Measurements from ENCODE around the gene ADGRD1. TPM values are rescaled to one million over a fixed set of nuclear protein-coding genes. Genes with fewer than 3 reads are reported as not detected.

The ADGRD1 gene
- total and polyA plus RNA-seq, 8 donors, result 25.6 to 167 (median 33.4) TPM

DNA sequence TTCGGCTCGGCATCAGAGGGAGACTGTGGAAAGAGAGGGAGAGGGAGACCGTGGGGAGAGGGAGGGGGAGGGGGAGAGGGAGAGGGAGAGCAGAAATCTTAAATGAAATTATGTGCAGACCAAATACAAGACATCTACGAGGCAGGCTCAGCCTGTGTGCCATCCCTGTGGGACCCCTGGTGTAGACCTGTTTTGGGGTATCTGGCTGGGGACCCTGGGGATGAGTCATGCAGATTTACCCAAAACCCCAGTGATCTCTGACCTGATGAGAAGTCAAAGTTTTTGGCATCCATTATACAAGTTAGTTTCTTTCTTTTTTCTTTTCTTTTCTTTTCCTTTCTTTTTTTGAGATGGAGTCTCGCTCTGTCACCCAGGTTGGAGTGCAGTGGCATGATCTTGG, 44.4 kb downstream of the ADGRD1 start:
- H3K4me1 ChIP-seq, result peaks cover 0 to 6% of the 10 kb centered on the region in 2 donors
- DNase-seq (no peak), ATAC-seq (no peak)
- H3K36me3 ChIP-seq, result peaks cover 0 to 3% of the 10 kb centered on the region in 2 donors
- H3K4me3 ChIP-seq, result no peak overlapping the region
- H3K27me3 ChIP-seq, result no peaks in the 10 kb centered on the region
- intact Hi-C loops (cut with DNase I), result no loop called here
- no peaks in the 10 kb centered on the region for H3K9me3 ChIP-seq
- TF ChIP-seq, protein P1, sequence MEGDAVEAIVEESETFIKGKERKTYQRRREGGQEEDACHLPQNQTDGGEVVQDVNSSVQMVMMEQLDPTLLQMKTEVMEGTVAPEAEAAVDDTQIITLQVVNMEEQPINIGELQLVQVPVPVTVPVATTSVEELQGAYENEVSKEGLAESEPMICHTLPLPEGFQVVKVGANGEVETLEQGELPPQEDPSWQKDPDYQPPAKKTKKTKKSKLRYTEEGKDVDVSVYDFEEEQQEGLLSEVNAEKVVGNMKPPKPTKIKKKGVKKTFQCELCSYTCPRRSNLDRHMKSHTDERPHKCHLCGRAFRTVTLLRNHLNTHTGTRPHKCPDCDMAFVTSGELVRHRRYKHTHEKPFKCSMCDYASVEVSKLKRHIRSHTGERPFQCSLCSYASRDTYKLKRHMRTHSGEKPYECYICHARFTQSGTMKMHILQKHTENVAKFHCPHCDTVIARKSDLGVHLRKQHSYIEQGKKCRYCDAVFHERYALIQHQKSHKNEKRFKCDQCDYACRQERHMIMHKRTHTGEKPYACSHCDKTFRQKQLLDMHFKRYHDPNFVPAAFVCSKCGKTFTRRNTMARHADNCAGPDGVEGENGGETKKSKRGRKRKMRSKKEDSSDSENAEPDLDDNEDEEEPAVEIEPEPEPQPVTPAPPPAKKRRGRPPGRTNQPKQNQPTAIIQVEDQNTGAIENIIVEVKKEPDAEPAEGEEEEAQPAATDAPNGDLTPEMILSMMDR (IDR thresholded peaks at IDR 0.05), result no peak
- H3K27ac ChIP-seq, result no peak overlapping the region

DNA sequence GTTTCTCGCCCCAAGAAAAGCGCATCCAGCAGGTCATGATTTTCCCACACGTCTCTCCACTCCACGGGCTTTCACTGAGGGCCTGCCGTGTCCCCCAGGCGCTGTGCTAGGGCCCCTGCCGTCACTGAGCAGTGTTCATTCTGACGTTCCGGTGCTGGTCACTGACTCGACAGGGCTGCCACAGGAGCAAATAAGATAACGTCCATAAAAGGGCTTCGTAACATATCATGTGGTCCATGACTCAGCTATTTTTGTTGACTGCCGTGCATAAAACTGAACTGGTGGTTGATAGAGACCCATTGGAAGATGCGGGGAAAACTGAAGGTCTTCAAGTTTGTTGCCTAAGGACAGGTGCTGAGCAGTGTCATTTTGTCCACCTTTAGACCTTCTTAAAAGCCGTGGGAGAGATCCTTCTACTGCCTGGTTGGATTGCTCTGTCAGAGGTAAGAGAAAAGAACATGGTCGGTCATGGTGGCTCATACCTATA, 46.3 kb downstream of the ADGRD1 start:
- ATAC-seq, result no peak
- Histone ChIP-seq H3K4me3 (no peak overlapping the region), H3K9me3 (no peaks in the 10 kb centered on the region), H3K4me1 (peaks cover 0 to 6% of the 10 kb centered on the region in 2 donors), H3K27ac (no peak overlapping the region), H3K36me3 (peaks cover 0 to 3% of the 10 kb centered on the region in 2 donors), H3K27me3 (no peaks in the 10 kb centered on the region)
- TF ChIP-seq, protein P1 (IDR thresholded peaks at IDR 0.05), result no peak
- intact Hi-C loops (cut with DNase I), result no loop called here
- DNase-seq, result peak in 1 of 4 donors; percentile 39

DNA sequence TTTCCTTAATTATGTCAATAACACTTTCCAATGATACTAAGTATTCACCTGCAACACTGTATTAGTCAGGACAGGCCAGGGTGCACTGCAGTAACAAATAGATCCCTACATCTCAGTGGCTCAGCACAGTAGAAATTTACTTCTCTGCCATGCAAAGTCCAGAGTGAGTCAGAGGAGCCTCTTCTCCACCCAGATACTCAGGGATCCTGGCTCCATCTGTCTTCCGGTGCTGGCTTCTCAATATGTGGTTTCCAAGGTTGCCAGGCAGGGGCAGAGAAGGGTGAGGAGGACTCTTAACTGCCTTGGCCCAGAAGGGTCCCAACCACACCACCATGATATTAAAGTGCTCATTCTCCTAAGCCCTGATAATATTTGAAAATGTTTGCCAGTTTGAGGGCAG, 47.8 kb downstream of the ADGRD1 start:
- Histone ChIP-seq H3K4me1 (peaks cover 0 to 6% of the 10 kb centered on the region in 2 donors), H3K36me3 (peaks cover 0 to 13% of the 10 kb centered on the region in 2 donors), H3K27ac (peak overlapping the region in 1 of 2 donors; percentile 33), H3K27me3 (no peaks in the 10 kb centered on the region), H3K4me3 (no peak overlapping the region), H3K9me3 (no peaks in the 10 kb centered on the region)
- ATAC-seq, result peak; percentile 84
- no peak for DNase-seq
- intact Hi-C loops (cut with DNase I), result no loop called here
- TF ChIP-seq, protein P1 (IDR thresholded peaks at IDR 0.05), result no peak

DNA sequence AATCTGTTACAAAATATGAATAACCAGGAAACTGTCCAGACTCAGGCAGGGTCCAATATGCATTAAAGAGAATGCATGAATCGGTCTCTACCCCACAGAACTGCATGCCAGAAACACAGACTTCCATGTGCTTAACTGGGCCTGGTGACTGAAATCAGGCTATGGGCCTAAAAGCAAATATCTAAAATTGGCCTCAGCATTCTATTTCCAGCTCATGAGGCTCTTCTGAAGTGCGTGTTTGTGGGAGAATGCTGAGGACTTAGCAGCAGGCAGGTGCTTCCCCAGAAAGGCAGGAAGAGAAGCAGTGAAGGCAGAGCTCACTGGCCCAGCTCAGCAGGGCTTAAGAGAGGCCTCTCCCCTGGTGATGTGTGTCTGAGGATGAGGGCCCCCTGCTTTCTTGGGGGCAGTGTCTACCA, 48.5 kb downstream of the ADGRD1 start:
- Histone ChIP-seq H3K9me3 (no peaks in the 10 kb centered on the region), H3K4me3 (no peak overlapping the region), H3K27me3 (no peaks in the 10 kb centered on the region), H3K4me1 (peaks cover 0 to 6% of the 10 kb centered on the region in 2 donors), H3K36me3 (peaks cover 0 to 13% of the 10 kb centered on the region in 2 donors), H3K27ac (peak overlapping the region in 1 of 2 donors; percentile 70)
- DNase-seq, result no peak
- ATAC-seq, result peak; percentile 92
- intact Hi-C loops (cut with DNase I), result no loop called here
- TF ChIP-seq, protein P1 (IDR thresholded peaks at IDR 0.05), result no peak

DNA sequence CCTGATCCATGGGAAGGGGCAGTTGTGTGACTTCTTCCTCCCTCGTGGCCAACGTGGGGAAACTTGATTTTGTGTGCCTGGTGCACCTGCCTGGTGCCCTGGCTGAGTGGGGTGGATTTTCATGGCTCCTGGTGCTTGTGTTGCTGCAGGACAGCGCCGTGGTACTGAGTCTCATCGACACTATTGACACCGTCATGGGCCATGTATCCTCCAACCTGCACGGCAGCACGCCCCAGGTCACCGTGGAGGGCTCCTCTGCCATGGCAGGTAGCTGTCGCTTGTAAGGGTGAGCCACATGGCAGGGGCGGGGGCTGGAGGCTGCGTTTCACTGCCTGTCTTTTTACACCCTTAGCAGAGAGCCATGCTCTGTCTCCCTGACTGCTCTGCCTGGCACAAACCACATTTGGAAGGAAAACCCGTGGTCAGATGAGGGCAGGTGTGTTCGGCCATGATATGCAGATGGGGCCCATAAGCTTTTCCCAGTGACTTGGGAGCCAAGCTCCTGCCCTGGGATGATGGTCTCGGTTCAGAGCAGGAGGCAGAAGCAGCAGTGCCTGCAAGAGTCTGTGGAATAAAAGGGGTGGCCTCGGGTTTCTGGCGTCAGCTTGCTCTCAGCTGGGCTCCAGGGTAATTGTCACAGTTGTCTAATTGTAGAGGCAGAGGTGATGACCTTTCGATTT, 49.5 kb downstream of the ADGRD1 start:
- intact Hi-C loops (cut with DNase I), result no loop called here

More for the DNA sequence above, 49.5 kb downstream of the ADGRD1 start:
- H3K36me3 ChIP-seq, result peaks cover 0 to 13% of the 10 kb centered on the region in 2 donors
- peaks cover 0 to 6% of the 10 kb centered on the region in 2 donors for H3K4me1 ChIP-seq
- ATAC-seq (no peak), DNase-seq (no peak)
- H3K9me3 ChIP-seq, result no peaks in the 10 kb centered on the region
- no peak overlapping the region for H3K4me3 ChIP-seq
- H3K27me3 ChIP-seq, result no peaks in the 10 kb centered on the region
- TF ChIP-seq, protein P1 (IDR thresholded peaks at IDR 0.05), result no peak
- H3K27ac ChIP-seq, result peak overlapping the region in 1 of 2 donors; percentile 70

All from left lung (tissue), 10 donors.